Measurements from ENCODE around the gene RUVBL1.

- no peak; the same call in 1 of the 2 replicates for TF ChIP-seq POLR2A (IDR thresholded peaks at IDR 0.05; ENCODE audit: low read depth, low read length)
- TF ChIP-seq POLR2AphosphoS5 (IDR thresholded peaks at IDR 0.05; ENCODE audit: low read depth, low read length): no peak
Measured at GRCh38 chr3:128053614-128054013, 70.0 kb downstream of the RUVBL1 start.

All from GM12892 (cell line).